Hematopoietic multipotent progenitor cell treated with erythropoietin and hydrocortisone succinate and interleukin-3 and kit ligand, for 15 days (in vitro differentiated cells): ENCODE results near the gene HORMAD2.

Experiments
- DNase-seq: peaks from one replicate; pipeline ENCODE4 v3.0.0-alpha.2; 2015; ENCODE audit warnings: low spot score

Gene HORMAD2, protein sequence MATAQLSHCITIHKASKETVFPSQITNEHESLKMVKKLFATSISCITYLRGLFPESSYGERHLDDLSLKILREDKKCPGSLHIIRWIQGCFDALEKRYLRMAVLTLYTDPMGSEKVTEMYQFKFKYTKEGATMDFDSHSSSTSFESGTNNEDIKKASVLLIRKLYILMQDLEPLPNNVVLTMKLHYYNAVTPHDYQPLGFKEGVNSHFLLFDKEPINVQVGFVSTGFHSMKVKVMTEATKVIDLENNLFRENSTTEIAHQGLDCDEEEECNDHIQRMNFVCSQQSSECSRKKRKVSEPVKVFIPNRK

GRCh38 chr22:30079952-30080533 lies at the start of gene HORMAD2:
Gene HORMAD2, plus strand, starts transcription at chr22:30080464. Its CDS starts 13,489 bp downstream, at chr22:30093953.
- DNase-seq = no peak

DNA sequence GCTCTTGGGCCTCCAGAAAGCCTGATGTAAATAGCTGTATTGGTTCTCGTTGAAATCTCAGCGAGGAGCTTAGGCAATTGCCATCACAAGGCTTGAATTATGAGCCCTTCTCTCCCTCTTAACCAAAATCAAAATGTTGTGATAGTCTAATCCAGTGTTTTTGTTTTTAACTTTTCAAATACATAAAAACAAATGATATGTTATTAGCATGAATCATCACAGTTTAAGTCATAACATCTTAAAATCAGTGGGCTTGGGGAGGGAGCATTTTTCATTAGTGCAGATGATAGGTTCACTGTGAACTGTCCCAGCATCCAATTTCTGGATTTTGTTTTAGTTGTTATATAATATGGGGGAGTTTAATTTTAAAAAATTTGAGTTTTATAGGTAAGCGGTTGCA lies 48.9 kb upstream of the HORMAD2 start:
- no peak for DNase-seq

GRCh38 chr22:30031764-30032455 lies 48.4 kb upstream of the HORMAD2 start:
- no peak for DNase-seq

DNA sequence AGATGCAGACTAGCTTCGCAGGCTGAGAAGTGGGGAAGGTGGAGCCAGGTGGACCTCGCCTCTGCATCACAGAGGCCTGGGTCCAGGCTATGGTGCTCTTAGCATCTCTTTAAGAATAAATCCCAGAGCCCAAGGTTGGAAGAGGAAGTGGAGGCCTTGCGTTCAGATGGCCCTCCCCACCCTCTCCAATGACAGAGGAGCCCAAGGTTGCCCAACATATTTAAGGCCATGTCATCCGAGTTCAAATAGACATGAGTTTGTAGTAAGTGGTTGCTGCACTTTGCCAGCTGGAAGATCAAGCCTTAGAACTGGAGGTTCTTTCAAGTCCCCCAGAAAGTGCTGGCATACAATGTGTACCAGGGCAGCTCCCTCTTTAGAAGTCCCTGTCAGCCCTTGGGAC lies 47.1 kb upstream of the HORMAD2 start:
- DNase-seq = no peak

DNA sequence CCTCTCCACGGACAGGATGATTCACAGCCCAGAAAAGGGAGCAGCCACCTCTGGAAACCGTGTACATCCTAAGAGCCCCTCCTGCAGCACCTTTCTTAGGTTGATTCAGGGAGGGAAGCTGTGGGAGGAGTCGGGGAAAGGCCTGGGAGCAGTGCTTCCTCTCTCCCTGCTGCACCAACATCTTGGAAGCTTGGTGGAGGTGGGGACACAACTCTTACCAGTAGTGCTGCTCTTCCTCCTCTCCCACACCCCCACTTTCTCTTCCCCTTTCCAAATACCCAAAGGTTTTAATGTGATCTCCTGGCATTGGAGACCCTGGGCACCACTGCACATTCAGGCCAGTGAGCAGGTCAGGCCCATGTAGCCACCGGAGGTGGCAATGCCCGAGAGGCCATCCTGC lies 46.4 kb upstream of the HORMAD2 start:
- DNase-seq = no peak

- no peak for DNase-seq
These were observed 43.6 kb upstream of the HORMAD2 start for GRCh38 chr22:30036656-30037055.

DNA sequence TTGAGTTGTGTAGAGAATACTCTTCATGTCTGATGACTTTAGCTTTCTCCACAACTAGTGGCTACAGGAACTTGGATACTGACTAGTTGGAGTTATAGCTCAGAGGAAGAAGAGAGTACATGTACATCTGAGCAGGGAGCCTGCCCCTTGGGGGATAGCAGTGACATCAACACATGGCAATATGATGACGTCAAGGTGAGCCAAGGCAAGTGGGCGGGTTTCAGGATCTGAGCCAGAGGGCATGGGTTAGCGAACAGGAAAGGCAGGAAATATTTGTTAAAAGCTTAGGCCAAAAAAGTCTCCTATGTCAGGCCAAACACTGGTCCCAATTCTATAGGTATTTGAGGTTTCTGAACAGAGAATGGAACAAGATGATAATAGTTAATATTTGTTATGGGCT lies 42.0 kb upstream of the HORMAD2 start:
- DNase-seq = no peak

- DNase-seq = no peak
These were observed 39.6 kb upstream of the HORMAD2 start for GRCh38 chr22:30040499-30041260.

- no peak for DNase-seq
These were observed 38.8 kb upstream of the HORMAD2 start for GRCh38 chr22:30041475-30041874.

DNA sequence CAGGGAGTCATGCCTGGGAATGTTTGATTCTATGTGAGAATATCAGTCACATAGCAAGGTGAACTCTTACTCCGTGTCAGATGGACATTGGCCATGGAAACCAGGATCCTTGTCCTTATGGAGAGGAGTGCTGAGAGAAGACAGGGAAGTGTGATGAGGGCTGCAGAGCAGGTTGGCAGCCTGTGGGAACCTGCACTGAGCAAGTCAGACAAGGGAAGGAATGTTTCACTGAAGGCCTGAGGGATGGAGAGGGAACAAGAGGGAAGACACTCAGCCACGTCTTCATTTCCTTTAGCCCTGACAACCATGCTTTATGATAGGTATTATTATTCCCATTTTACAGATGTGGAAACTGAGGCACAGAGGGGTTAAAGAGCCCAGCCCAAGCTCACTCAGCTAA lies 38.4 kb upstream of the HORMAD2 start:
- DNase-seq = no peak

- DNase-seq = no peak
These were observed 37.1 kb upstream of the HORMAD2 start for GRCh38 chr22:30043161-30043560.

- DNase-seq = no peak
These were observed 35.9 kb upstream of the HORMAD2 start for GRCh38 chr22:30044369-30044768.

DNA sequence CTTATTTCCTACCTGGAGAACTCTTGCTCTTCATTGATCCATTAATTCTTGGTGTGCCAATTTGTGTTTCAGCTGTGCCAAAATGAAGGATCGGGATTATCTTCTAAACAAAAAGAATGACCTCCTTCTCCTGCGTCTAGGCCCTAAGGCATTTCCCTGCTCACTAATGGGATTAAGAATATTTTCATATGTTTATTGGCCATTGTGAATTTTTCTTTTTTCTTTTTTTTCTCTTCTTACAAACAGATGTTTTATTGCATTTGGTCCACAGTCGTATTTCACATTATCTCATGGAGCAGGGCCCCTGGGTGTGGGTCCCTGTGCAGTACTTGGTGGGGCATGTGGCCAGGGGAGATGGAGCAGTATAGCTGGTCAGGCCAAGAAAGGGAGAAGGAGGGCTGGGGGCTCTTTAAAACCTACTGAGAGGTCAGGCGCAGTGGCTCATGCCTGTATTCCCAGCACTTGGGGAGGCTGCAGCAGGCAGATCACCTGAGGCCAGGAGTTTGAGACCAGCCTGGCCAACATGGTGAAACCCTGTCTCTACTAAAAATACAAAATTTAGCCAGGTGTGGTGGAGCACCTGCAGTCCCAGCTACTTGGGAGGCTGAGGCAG lies 35.3 kb upstream of the HORMAD2 start:
- no peak for DNase-seq

DNA sequence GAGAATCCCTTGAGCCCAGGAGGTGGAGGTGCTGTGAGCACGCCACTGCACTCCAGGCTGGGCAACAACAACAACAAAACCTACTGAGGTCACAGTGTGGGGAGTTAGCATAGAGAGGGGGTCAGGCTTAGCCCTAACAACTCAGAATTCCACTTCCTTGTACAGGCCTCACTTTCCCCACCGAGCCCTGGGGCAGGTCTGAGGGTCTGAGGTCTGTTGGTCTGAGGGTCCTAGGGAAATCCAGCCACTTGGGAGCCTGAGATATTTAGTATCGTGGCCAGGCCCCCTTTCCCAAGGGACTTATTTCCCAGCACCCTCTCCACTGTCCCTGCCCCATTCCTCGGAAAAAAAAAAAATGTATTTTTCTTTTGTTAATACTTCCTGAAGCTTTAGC lies 34.8 kb upstream of the HORMAD2 start:
- DNase-seq = no peak

- no peak for DNase-seq
These were observed 34.2 kb upstream of the HORMAD2 start for GRCh38 chr22:30045901-30046715.

- no peak for DNase-seq
These were observed 33.4 kb upstream of the HORMAD2 start for GRCh38 chr22:30046716-30047363.

DNA sequence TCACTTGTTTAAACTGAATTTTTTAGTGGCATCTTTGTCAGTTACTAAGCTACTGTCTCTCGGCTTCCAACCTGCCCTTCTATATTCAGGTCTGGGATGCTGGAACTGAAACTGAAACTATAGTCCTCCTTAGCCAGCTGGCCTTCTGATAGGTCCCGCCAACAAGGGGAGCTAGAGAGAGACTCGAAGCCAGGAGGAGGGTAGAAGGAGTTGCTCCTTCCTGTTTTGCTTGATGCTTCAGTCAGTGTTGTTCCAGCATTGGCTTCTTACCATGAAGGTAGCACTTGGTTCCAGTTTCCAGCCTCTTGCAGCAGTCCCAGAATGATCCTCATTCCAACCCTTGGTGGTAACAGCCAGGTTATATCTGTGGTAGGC lies 32.9 kb upstream of the HORMAD2 start:
- DNase-seq = peak; percentile 28

DNA sequence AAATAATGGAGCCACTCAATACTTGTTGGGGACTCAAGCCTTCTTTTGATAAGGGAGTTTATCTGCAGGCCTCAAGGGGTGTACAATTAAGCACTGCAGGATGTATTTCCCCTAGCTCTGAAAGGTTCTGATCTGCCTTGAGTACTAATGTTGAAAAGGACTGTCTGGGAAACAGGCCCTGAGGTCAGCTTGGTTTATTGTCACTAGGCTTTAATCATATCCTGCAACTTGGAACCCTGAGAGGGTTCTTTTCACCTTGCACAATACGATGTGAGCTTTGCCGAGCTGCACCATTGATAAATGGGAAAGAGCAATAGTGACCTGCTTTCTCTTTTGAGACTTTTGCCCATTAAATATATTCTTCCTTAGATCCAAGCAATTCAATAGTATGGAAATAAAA lies 31.6 kb upstream of the HORMAD2 start:
- no peak for DNase-seq

DNA sequence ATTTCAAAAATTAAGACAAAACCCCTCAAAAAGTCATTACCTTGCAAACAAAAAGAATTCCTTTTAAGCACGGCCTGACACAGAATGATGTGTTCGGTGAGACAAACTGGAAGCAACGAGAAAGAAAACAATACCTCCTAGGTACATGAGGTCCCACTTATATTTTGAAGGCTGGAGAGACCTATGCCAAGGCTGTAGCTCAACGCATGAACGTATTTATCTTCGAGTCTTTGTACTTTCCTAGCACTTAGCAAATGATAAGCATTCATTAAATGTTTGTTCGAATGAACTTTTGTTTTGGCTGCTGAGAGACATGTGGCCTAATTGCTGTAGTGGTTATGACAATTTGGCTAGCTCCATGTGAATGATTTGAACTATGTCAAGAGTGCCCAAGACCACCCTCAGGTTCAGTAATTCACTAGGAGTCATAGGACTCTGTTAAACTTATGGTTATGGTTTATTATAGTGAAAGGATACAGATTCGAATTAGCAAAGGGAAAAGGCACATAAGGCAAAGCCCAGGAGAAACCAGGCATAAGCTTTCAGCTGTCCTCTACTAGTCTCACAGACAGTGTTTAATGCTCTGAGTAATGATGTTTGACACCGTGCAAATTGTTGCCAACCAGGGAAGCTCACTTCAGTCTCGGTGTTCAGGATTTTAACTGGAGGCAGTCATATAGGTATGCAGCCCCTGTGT lies 26.0 kb upstream of the HORMAD2 start:
- DNase-seq = no peak

- DNase-seq = no peak
These were observed 25.5 kb upstream of the HORMAD2 start for GRCh38 chr22:30054764-30055069.
